GM21390 (cell line): ENCODE data around the gene FBXO47.
"Not testable (repeated sequence)": the region's sequence is repeated elsewhere in the genome, so short reads cannot be mapped to it uniquely, and the experiment has no call there.

Experiments
- ATAC-seq: cut with Tn5 transposase; IDR thresholded peaks from one replicate; pipeline ENCODE4 v1.9.1; 2021; ENCODE audit not compliant: unreplicated experiment

FBXO47 gene

DNA sequence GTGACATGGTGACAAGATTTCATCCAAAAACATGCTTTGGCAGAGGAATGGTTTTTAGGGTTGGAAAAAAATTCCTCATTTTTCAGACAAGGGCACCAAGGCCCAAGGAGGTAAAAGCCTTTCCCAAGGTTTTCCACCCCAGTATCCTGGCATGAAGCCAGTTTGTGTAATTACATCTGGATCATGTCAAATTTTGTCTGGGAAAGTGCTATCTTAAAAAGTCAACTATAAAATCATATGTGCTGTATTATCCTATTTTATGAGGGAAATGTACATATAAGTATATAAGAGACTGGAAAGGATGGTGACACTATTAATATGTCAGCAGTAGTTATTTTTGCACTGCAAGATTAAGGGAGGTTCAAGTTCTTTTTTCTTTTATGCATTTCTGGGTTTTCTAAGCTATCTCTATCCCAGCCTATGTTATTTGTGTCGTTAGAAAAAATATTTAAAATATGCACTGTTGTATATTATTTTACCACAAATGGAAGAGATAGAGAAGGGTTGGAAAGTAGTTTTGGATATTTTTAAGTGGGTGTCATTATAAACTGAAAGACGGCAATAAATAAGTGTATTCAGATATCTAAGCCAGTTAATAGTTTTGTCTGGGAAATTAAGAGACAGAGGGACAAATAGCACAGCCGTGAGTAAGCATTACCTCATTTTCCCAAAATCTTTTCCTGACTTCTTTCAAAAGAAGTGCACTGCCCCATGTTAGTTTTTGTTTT, 13.5 kb upstream of the FBXO47 start:
- ATAC-seq = no peak

DNA sequence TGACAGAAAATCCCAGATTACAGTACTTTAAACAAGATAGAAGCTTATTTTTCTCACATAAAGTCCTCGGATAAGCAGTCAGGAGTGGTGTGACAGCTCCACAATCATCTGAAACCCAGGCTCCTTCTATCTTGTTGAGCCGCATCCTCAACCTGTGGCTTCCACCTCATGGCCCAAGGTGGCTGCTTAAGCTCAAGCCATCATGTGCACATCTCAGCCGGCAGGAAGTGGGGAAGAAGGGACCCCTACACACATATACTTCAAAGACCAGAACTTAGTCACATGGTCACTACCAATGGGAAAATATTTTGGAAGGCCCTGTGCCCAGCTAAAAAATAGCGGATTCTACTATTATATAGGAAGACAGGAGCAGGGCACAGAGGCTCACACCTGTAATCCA, 11.0 kb upstream of the FBXO47 start:
- ATAC-seq = no peak

DNA sequence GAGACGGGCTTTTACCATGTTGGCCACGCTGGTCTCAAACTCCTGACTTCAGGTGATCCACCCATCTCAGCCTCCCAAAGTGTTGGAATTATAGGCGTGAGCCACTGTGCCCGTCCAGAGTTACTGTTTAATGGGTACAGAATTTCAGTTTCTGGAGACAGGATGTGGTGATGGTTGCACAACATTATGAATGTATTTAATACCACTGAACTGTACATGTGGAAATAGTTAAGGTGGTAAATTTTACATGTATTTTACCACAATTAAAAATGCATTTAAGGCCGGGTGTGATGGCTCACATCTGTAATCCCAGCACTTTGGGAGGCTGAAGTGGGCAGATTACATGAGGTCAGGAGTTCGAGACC, 9.0 kb upstream of the FBXO47 start:
- not testable (repeated sequence) for ATAC-seq

DNA sequence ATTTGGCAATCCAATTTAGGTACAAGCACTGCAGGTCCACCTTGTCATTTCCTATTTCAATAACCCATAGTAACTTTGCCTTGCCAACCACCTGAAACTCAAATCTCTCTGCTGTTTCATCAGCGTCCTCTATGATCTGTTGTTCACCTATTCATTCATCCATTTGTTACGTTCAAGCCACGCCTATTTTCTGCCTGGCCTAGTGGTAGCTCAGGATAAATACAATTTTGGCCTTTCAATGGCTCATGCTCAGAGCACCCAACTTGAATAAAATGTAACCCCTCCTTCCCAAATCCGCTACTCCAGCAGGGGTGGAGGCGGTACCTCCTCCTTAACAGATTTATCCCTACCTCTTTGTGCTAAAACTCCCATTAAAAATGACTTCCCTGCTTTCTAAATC, 3.6 kb upstream of the FBXO47 start:
- ATAC-seq = no peak

DNA sequence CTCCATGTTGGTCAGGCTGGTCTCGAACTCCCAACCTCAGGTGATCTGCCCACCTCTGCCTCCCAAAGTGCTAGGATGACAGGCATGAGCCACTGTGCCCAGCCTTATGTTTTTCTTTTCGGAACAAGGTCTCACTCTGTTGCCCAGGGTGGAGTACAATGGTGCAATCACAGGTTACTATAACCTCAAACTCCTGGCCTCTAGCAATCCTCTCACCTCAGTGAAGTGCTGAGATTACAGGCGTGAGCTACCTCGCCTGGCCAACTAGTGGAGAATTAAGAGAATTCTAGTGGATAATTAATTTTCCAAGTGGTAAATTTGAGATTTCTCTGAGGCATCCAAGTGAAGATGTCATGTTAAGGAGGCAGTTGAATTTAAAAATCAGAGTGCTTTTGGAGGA, 2.9 kb upstream of the FBXO47 start:
- no peak for ATAC-seq

DNA sequence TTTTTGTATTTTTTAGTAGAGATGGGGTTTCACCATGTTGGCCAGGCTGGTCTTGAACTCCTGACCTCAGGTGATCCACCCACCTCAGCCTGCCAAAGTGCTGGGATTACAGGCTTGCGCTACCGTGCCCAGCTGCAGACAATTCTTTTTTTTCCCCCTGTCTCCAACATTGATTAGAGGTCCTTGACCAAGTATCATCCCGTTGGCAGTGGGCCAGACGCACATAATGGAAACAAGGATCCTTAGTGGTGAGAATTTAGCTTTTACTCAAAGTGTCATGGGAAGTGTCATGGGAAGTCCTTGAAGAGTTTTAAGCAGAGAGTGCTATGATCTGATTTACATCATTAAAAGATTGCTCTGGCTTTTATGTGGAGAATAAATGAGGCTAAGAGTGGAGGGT, 2.1 kb upstream of the FBXO47 start:
- ATAC-seq = no peak

DNA sequence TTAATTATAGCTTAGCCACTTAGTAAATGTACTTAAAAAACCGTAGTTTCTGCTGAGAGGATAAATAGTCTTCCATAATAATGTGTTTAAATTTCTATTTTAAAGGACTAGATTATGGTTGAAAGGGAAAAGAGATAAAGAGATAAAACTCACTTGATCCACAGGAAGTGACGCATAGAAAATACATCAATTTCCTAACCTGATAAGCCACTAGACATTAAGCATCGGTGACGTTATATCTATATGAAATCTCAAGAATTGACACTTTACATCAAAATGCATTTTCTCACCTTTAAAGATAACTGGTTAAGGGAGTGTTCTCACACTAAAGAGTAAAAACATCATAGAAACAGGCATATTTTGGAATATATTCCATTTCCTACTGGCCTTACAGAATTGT, 5.8 kb downstream of the FBXO47 start:
- ATAC-seq = no peak

DNA sequence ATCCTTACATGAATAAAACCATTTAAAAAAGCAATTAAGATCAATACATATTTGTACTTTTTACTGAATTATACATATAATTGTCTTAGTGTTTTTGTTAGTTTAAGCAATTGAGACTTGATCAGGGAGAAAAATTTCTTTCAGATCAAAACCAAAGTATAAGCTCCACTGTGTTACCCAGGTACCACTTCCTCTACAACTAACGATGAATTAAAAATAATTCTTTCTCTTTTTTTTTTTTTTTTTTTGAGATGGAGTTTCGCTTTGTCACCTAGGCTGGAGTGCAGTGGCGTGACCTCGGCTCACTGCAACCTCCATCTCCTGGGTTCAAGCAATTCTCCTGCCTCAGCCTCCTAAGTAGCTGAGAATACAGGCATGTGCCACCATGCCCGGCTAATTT, 6.8 kb downstream of the FBXO47 start:
- ATAC-seq = no peak

DNA sequence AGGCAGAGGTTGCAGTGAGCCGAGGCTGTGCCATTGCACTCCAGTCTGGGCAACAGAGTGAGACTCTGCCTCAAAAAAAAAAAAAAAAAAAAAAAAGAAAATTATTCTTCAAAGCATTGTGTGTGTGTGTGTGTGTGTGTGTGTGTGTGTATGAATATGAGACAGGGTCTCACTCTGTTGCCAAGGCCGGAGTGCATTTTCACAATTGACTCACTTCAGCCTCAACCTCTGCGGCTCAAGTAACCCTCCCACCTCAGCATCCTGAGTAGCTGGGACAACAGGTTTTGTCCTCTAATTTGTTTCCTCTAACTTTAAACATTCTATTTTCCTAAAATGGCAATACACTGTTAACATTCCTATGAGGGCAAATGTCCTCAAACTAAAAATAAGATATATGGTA, 7.7 kb downstream of the FBXO47 start:
- no peak for ATAC-seq

DNA sequence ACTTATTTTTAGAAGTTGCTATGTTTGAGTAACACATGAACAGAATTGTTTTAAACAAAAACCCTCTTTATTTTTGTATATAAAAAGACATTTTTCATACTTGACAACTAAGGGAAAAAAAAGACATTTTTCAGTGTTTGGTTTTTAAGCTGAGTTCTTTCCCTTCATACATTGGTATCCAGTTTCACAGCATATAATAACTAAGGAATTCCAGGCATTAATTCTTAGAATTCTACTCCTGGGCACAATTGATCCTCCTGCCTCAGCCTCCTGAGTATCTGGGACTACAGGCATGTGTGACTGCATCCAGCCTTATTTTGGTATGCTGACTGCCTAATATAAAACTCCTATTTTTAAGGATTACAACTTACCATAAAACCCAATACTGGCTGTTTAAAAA, 8.4 kb downstream of the FBXO47 start:
- no peak for ATAC-seq

DNA sequence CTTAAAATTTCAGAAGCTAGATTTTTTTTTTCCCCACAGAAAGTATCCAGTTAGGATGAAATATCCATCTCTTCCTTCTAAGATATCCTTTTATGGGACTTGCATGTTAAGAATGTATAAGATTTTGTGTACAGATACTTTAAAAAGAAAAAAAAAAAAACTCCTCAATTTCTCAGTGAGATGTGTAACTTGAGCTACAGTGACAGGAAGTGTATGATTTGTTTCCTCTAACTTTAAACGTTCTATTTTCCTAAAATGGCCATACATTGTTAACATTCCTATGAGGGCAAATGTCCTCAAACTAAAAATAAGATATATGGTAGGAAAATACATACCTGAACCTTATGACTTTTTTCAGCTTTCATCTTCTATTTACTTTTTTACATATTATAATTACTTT, 8.9 kb downstream of the FBXO47 start:
- ATAC-seq = no peak

DNA sequence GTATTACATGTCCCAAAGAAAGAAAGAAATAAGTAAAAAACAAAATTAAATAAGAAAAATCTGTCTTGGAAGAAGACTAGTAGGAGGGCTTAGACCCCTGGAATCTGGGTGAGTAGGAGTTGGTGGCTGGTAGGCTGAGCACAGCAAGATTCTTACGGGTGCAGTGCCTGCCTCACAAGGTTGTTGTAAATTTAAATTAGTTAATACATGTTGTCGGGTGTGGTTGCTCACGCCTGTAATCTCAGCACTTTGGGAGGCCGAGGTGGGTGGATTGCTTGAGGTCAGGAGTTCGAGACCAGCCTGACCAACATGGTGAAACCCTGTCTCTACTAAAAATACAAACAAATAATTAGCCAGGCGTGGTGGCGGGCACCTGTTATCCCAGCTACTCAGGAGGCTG, 13.4 kb downstream of the FBXO47 start:
- not testable (repeated sequence) for ATAC-seq

DNA sequence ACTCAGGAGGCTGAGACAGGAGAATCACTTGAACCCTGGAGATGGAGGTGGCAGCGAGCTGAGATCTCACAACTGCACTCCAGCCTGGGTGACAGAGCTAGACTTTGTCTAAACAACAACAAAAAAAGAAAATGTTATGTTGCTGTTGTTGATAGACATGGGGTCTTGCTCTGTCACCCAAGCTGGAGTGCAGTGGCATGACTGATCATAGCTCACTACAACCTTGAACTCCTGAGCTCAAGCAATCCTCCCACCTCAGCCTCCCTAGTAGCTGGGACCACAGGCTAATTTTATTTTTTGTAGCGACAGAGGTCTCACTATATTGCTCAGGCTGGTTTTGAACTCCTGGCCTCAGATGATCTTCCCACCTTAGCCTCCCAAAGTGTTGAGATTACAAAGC, 20.0 kb downstream of the FBXO47 start:
- ATAC-seq = no peak

DNA sequence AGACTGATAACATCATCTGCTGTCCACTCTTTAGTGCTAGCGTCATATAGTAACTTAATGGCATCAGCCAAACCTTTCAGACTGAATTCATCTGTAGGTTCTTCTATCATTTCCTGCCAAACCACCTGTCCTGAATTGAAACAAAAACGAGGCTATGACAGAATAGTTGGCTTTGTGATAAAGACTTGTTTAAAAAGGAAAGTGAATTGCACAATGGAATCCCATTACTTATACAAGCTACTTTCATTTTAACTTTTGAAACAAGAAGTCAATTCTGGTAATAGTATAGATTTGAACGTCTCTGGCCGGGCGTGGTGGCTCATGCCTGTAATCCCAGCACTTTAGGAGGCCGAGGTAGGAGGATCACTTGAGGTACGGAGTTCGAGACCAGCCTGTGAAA, 23.6 kb downstream of the FBXO47 start:
- ATAC-seq = no peak

DNA sequence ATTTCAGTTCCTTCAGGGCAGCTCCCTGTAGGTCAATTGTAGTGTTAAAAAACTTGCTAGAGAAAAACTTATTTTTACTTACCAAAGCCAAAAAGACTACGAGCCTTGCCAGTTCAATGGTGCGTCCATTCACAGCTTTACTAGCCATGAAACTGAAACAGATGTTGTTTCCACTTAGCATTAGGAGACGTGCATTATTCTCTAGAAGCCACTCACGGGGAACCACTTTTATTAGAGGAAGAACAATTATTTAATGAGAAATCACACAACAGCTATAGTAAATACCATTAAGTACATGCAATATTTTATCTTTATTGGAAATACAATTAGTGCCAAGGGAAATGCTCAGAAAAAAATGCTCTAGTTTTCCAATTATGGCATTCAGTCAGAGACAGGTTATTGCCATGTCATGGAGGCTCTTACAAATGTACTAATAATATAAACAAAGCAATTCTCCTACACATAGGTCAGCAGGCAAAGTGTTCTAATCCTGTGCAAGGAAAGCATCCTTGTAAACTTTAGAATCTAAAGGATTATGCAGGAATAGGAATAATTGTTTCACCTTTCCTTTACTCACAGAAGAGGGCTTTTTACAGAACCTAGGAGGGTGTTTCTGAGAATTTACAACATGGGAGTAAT, 24.4 kb downstream of the FBXO47 start:
- no peak for ATAC-seq

DNA sequence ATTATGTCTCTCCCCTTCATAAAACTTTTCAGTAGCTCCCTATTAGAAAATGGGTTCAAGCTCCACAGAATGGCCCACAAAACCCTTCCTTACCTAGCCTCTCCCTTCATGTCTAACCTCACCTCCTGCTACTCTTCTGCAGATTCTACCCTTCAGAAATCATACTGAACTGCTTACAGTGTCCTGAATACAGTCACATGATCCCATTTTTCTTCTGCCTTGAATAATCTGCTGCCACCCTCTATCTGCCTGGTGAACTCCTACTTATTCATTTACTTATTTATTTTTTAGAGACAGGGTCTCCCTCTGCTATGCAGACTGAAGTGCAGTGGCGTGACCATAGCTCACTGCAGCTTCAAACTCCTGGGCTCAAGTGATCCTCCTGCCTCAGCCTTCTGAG, 26.8 kb downstream of the FBXO47 start:
- ATAC-seq = no peak

DNA sequence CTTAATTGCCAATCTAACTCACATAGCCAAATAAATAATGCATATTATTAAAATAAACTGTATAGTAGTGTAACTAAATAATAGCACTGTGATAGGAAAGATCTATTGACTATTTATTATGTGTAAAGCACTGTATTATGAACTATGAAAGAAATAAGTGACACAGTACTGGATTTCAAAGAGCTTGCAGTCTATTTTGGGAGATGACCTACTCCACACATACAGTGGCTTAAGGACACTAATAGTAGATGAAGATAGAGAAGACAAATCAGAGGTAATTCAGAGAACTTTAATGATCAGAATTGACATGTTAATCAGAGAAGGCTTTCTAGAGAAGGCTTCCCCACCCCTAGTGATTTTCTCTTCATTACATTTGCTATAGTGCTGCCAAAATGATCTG, 27.2 kb downstream of the FBXO47 start:
- no peak for ATAC-seq

DNA sequence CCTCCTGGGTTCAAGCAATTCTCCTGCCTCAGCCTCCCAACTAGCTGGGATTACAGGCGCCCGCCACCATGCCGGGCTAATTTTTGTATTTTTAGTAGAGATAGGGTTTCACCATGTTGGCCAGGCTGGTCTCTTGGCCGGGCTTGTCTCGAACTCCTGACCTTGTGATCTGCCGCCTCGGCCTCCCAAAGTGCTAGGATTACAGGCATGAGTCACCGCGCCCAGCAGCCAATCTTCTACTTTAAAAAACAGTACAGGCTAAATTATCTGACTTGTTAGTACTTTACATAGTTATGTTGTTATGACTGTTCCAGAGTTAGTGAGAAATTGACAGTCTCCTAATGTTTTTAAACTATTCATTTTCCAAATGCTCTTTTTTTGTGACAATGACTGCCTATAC, 33.2 kb downstream of the FBXO47 start:
- ATAC-seq = not testable (repeated sequence)

DNA sequence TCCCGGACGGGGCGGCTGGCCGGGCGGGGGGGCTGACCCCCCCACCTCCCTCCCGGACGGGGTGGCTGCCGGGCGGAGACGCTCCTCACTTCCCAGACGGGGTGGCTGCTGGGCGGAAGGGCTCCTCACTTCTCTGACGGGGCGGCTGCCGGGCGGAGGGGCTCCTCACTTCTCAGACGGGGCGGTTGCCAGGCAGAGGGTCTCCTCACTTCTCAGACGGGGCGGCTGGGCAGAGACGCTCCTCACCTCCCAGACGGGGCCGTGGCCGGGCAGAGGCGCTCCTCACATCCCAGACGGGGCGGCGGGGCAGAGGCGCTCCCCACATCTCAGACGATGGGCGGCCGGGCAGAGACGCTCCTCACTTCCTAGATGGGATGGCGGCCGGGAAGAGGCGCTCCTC, 36.4 kb downstream of the FBXO47 start:
- not testable (repeated sequence) for ATAC-seq

DNA sequence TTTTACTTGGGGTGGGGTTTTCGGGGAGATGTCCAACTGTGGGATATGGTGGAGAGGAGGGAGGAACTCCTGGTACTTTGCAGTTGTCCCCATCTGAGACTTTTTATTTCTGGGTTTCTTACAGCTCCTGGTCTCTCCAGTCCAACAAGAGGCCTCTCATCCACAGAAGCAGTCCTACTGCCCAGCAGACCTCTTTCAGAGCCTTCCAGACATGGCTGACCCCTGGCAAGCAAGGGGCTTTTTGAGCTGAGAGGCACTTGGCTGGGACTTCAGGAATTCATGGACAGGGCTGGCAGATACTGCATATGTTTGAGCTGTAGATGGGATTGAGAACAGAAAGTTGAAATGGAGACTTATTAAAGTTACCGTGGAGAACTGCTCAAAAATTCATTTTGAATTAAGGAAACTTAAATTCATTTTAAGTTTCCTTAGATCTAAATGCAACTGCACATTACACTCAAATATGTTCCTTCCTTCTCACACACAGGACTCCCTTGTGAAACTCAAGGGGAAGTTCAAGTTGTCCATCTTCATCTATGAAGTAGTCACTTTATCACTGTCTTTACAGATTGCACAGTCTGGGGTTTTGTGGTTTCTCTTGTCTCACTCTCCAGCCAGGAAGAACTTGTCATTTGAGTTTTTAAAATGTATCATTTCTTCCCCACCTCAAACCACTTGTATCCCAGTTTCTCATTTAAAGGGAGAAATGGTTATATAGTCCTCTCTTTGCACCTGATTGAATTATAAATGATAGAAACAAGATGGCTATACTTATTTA, 40.7 kb downstream of the FBXO47 start:
- no peak for ATAC-seq

DNA sequence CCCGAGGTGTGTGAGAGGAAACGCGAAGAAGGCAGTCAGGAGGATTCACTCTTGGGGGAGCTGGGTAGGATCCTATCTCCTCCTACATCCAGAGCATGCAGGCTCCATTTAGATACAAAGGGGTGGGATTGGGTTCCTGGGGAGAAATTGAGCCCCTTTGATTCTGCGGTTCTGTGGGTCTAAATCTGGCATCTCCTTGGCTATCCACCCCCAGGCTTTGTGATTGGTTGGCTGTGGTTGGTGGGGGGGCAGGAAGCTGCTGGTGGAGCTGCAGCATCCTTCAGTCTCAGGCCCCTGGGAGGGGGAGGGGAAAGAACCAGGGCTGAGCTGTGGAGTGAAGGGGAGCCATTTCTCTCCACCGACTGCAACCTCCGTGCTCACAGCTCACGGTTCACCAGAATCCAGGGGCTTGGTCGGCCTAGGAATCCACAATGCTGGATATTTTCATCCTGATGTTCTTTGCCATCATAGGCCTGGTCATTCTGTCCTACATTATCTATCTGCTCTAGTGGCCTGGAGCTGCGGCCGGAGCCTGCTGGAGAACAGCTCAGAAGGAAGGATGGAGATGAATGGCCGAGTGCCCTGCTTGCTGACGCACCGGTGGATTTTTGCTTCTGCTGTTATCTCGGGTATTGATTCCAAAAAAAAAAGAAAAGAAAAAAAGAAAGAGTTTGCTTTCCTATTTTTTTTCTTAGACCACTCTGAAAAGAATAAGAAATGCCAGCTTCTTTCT, 41.8 kb downstream of the FBXO47 start, which contains the start of gene LASP1NB:
Gene LASP1NB (plus strand): TSS at position 352 of the 733 bp plus-strand sequence.
- no peak for ATAC-seq
